ENCODE measurements around the gene GRIP2.

Gene GRIP2

GRCh38 chr3:14481646-14482036 lies 58.5 kb downstream of the GRIP2 start:
- peak; percentile 0 for DNase-seq

- DNase-seq = no peak
Observed at GRCh38 chr3:14481018-14481645, 59.0 kb downstream of the GRIP2 start.

GRCh38 chr3:14480207-14481017 lies 59.7 kb downstream of the GRIP2 start:
- DNase-seq = no peak

- peak; percentile 1 for DNase-seq
Observed at GRCh38 chr3:14479591-14479990, 60.6 kb downstream of the GRIP2 start.

- peak; percentile 1 for DNase-seq
Observed at GRCh38 chr3:14478956-14479550, 61.1 kb downstream of the GRIP2 start.

- DNase-seq = peak; percentile 0
Observed at GRCh38 chr3:14477311-14477935, 62.7 kb downstream of the GRIP2 start.

- DNase-seq = peak; percentile 1
Observed at GRCh38 chr3:14476583-14477265, 63.4 kb downstream of the GRIP2 start.

GRCh38 chr3:14475621-14476020 lies 64.5 kb downstream of the GRIP2 start:
- no peak for DNase-seq

GRCh38 chr3:14474363-14475081 lies 65.6 kb downstream of the GRIP2 start:
- no peak for DNase-seq

- no peak for DNase-seq
Observed at GRCh38 chr3:14473411-14473891, 66.7 kb downstream of the GRIP2 start.

- no peak for DNase-seq
Observed at GRCh38 chr3:14472471-14473351, 67.4 kb downstream of the GRIP2 start.

- no peak for DNase-seq
Observed at GRCh38 chr3:14471690-14472089, 68.5 kb downstream of the GRIP2 start.

GRCh38 chr3:14471016-14471415 lies 69.1 kb downstream of the GRIP2 start:
- DNase-seq = no peak

GRCh38 chr3:14470461-14470860 lies 69.7 kb downstream of the GRIP2 start:
- DNase-seq = no peak

- DNase-seq = no peak
Observed at GRCh38 chr3:14468621-14468981, 71.5 kb downstream of the GRIP2 start.

GRCh38 chr3:14467814-14468620 lies 72.1 kb downstream of the GRIP2 start:
- DNase-seq = peak; percentile 64

GRCh38 chr3:14466179-14466903 lies 73.8 kb downstream of the GRIP2 start:
- no peak for DNase-seq

- DNase-seq = no peak
Observed at GRCh38 chr3:14465425-14465824, 74.7 kb downstream of the GRIP2 start.

GRCh38 chr3:14464521-14464920 lies 75.6 kb downstream of the GRIP2 start:
- DNase-seq = no peak

GRCh38 chr3:14464141-14464465 lies 76.0 kb downstream of the GRIP2 start:
- DNase-seq = no peak

All from CD4-positive, alpha-beta T cell treated with Interleukin-17A for 4 hours (primary cell).